ENCODE results near the gene REPIN1. TPM values are rescaled to one million over a fixed set of nuclear protein-coding genes. Genes with fewer than 3 reads are reported as not detected.
"Not testable (repeated sequence)": the region's sequence is repeated elsewhere in the genome, so short reads cannot be mapped to it uniquely, and the experiment has no call there.

Gene REPIN1
- polyA plus RNA-seq, 2 of the 4 experiments (the other 2 are of a cell fraction): 48.1 to 101 TPM

GRCh38 chr7:150385302-150385723, 16.7 kb downstream of the REPIN1 start:
- ATAC-seq (no peak), DNase-seq (ENCODE audit: low read depth in 1 of 2, low spot score in 1 of 2) (no peak), FAIRE-seq (no peak)
- WGBS (ENCODE audit: missing lambda C conversion rate): 92% methylated on average over 14 of the region's 14 CpGs
- H3K4me3 ChIP-seq: no peak overlapping the region
- CTCF ChIA-PET: interaction anchor here (1.4 to 2.1 kb wide), 3 partner anchors 17 to 36 kb away, joined by 3 to 6 read pairs (median 6); no protein-coding TSS in a partner anchor
- H3K9me3 ChIP-seq: no peaks in the 10 kb centered on the region
- no peak for TF ChIP-seq MAZ (IDR thresholded peaks at IDR 0.05; ENCODE audit: borderline replicate concordance, low read depth, low read length)
- POLR2A ChIA-PET: interaction anchor here (0.6 kb wide), 1 partner anchor 35 kb away, joined by 4 read pairs; no protein-coding TSS in a partner anchor
- H3K4me1 ChIP-seq: peaks cover 6% of the 10 kb centered on the region; the same call in 2 of the 3 replicates
- no peak overlapping the region for H3K4me2 ChIP-seq
- H3K27ac ChIP-seq: no peak overlapping the region

- ChIA-PET POLR2A (interaction anchor here (0.6 kb wide), 1 partner anchor 35 kb away, joined by 4 read pairs; no protein-coding TSS in a partner anchor), CTCF (interaction anchor here (0.9 to 2.1 kb wide), 4 partner anchors 16 to 35 kb away, joined by 3 to 6 read pairs (median 4); no protein-coding TSS in a partner anchor)
- ATAC-seq; H3K4me2 ChIP-seq; H3K9me3 ChIP-seq; FAIRE-seq; DNase-seq (ENCODE audit: low read depth in 1 of 2, low spot score in 1 of 2); H3K27ac ChIP-seq; H3K4me1 ChIP-seq; H3K4me3 ChIP-seq: not testable (repeated sequence)
- 76% methylated on average over 6 of the region's 6 CpGs for WGBS (ENCODE audit: missing lambda C conversion rate)
Measured at GRCh38 chr7:150385884-150386283, 17.3 kb downstream of the REPIN1 start.

GRCh38 chr7:150388306-150388705, 19.7 kb downstream of the REPIN1 start:
- WGBS (ENCODE audit: missing lambda C conversion rate): 96% methylated on average over 7 of the region's 7 CpGs
- ChIA-PET POLR2A (no interaction called here), CTCF (interaction anchor here (0.7 to 0.9 kb wide), 2 partner anchors 12 to 19 kb away, joined by 3 to 4 read pairs; no protein-coding TSS in a partner anchor)
- Histone ChIP-seq H3K9me3 (no peaks in the 10 kb centered on the region), H3K27ac (no peak overlapping the region), H3K4me1 (no peaks in the 10 kb centered on the region), H3K4me3 (no peak overlapping the region), H3K4me2 (no peak overlapping the region)
- TF ChIP-seq MAZ (IDR thresholded peaks at IDR 0.05; ENCODE audit: borderline replicate concordance, low read depth, low read length) (no peak), HOXA7 (CRISPR knock-in tag; IDR thresholded peaks at IDR 0.05) (no peak), USF2 (IDR thresholded peaks at IDR 0.05) (no peak), MYC (IDR thresholded peaks at IDR 0.05; ENCODE audit: borderline replicate concordance, low read length) (no peak), POLR2A (IDR thresholded peaks at IDR 0.05; ENCODE audit: low read length) (no peak), FOSL2 (IDR thresholded peaks at IDR 0.05) (no peak), FOSL2 (CRISPR knock-in tag; IDR thresholded peaks at IDR 0.05) (no peak), CTCF (IDR thresholded peaks at IDR 0.05) (no peak), HOXB13 (CRISPR knock-in tag; IDR thresholded peaks at IDR 0.05; ENCODE audit: low read depth) (no peak), EHMT2 (IDR thresholded peaks at IDR 0.05; ENCODE audit: low read depth) (no peak), TP53 (CRISPR knock-in tag; IDR thresholded peaks at IDR 0.05) (no peak), PHF8 (IDR thresholded peaks at IDR 0.05; ENCODE audit: borderline replicate concordance, low read depth) (no peak), REST (IDR thresholded peaks at IDR 0.05) (no peak), FOXS1 (CRISPR knock-in tag; IDR thresholded peaks at IDR 0.05) (no peak), HMGXB4 (CRISPR knock-in tag; IDR thresholded peaks at IDR 0.05; ENCODE audit: borderline replicate concordance) (no peak), TFCP2L1 (CRISPR knock-in tag; IDR thresholded peaks at IDR 0.05) (no peak), ESRRA (IDR thresholded peaks at IDR 0.05; ENCODE audit: borderline replicate concordance, low read length) (no peak), SREBF2 (IDR thresholded peaks at IDR 0.05) (no peak)
- ATAC-seq (no peak), DNase-seq (ENCODE audit: low read depth in 1 of 2, low spot score in 1 of 2) (no peak), FAIRE-seq (no peak)

Measured in A549 (cell line).